HG03196 (cell line): ENCODE results near the gene PTGR1.

Experiments used
- ATAC-seq: cut with Tn5 transposase; IDR thresholded peaks from one replicate; pipeline ENCODE4 v1.9.1; 2021; ENCODE audit not compliant: unreplicated experiment

Gene PTGR1

GRCh38 chr9:111548623-111549022, 50.8 kb downstream of the PTGR1 start:
- ATAC-seq = no peak

- no peak for ATAC-seq
These were observed 56.8 kb downstream of the PTGR1 start for GRCh38 chr9:111542497-111543254.

GRCh38 chr9:111533099-111533790, 66.2 kb downstream of the PTGR1 start:
- no peak for ATAC-seq

GRCh38 chr9:111531716-111532115, 67.7 kb downstream of the PTGR1 start:
- no peak for ATAC-seq

GRCh38 chr9:111529787-111530186, 69.7 kb downstream of the PTGR1 start:
- no peak for ATAC-seq

GRCh38 chr9:111527347-111527746, 72.1 kb downstream of the PTGR1 start:
- ATAC-seq = no peak

- no peak for ATAC-seq
These were observed 74.1 kb downstream of the PTGR1 start, which contains the start of gene ZNF483 for GRCh38 chr9:111525056-111525977. TSS of gene ZNF483 (plus strand) at chr9:111525179. CDS start at chr9:111527396, 2,217 bp downstream.

GRCh38 chr9:111524731-111525055, 74.8 kb downstream of the PTGR1 start:
- ATAC-seq = no peak

- ATAC-seq = no peak
These were observed 83.4 kb downstream of the PTGR1 start for GRCh38 chr9:111516061-111516465.

- no peak for ATAC-seq
These were observed 84.5 kb downstream of the PTGR1 start for GRCh38 chr9:111514967-111515366.
